ENCODE data around the gene SPTLC3. TPM values are rescaled to one million over a fixed set of nuclear protein-coding genes. Genes with fewer than 3 reads are reported as not detected.

Gene SPTLC3
- total and polyA plus RNA-seq, 7 donors: 0.92 to 8.4 (median 4.6) TPM

DNA sequence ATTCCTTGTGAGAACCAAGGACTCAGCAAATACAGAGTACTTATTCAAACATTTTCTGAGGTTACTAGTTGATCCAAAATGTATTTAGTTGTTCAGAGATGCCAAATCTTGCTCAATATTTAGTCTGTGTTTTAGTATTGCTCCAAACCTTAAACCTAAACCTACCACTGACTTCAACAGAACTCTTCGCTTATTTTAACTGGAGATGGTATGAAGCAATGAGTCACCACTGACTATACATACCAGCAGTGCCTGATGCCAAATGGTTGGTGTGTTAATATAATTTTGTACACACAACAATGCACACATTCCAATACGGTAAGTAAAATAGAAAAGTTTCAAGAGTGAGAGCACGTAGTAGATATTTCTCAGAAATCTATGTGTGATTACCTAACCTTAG lies 1.9 kb upstream of the SPTLC3 start:
- intact Hi-C loops (cut with DNase I): loop anchor here (10.0 kb wide), 1 partner anchor 58 kb away; no protein-coding TSS in a partner anchor

DNA sequence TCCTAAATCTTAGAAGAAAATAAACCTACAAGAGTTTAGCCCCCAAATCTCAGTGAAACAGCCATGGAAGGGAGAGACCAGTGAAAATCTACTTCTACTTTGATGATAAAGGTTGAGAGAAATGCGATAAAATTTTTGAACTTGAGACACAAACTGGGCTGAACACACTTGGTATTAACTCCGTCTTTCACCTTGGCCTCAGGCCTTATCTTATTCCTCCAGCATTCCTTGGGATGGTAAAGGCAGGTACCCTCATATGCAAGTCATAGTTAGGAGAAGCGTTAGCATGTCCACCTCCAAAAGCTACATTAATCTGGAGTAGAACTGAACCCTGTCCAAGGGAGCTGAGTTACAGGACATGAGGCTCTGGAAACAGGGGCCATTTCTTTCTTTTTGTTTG lies 1.2 kb upstream of the SPTLC3 start:
- Histone ChIP-seq H3K27me3 (no peaks in the 10 kb centered on the region), H3K4me3 (no peak overlapping the region), H3K4me1 (peaks cover 0 to 15% (median 10%) of the 10 kb centered on the region in 4 donors), H3K27ac (no peak overlapping the region), H3K9me3 (no peaks in the 10 kb centered on the region), H3K36me3 (no peaks in the 10 kb centered on the region)
- intact Hi-C loops (cut with DNase I): loop anchor here (10.0 kb wide), 1 partner anchor 57 kb away; no protein-coding TSS in a partner anchor
- 60 to 76% methylated on average over 3 of the region's 3 CpGs for WGBS, 2 donors
- TF ChIP-seq, protein P1, sequence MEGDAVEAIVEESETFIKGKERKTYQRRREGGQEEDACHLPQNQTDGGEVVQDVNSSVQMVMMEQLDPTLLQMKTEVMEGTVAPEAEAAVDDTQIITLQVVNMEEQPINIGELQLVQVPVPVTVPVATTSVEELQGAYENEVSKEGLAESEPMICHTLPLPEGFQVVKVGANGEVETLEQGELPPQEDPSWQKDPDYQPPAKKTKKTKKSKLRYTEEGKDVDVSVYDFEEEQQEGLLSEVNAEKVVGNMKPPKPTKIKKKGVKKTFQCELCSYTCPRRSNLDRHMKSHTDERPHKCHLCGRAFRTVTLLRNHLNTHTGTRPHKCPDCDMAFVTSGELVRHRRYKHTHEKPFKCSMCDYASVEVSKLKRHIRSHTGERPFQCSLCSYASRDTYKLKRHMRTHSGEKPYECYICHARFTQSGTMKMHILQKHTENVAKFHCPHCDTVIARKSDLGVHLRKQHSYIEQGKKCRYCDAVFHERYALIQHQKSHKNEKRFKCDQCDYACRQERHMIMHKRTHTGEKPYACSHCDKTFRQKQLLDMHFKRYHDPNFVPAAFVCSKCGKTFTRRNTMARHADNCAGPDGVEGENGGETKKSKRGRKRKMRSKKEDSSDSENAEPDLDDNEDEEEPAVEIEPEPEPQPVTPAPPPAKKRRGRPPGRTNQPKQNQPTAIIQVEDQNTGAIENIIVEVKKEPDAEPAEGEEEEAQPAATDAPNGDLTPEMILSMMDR (IDR thresholded peaks at IDR 0.05): no peak
- TF ChIP-seq POLR2AphosphoS5 (IDR thresholded peaks at IDR 0.05) (no peak), POLR2A (IDR thresholded peaks at IDR 0.05) (no peak), EP300 (IDR thresholded peaks at IDR 0.05) (no peak)
- no peak for DNase-seq

More for the DNA sequence above, 1.9 kb upstream of the SPTLC3 start:
- no peak overlapping the region for H3K4me3 ChIP-seq
- no peaks in the 10 kb centered on the region for H3K36me3 ChIP-seq
- TF ChIP-seq POLR2AphosphoS5 (IDR thresholded peaks at IDR 0.05) (no peak), EP300 (IDR thresholded peaks at IDR 0.05) (no peak), POLR2A (IDR thresholded peaks at IDR 0.05) (no peak)
- TF ChIP-seq, protein P1 (IDR thresholded peaks at IDR 0.05): no peak
- H3K9me3 ChIP-seq: no peaks in the 10 kb centered on the region
- 58 to 89% methylated on average over 3 of the region's 3 CpGs for WGBS, 2 donors
- no peaks in the 10 kb centered on the region for H3K27me3 ChIP-seq
- no peak overlapping the region for H3K27ac ChIP-seq
- H3K4me1 ChIP-seq: peaks cover 0 to 15% (median 10%) of the 10 kb centered on the region in 4 donors
- DNase-seq: no peak

GRCh38 chr20:13009682-13010406 lies 1.1 kb downstream of the SPTLC3 start:
- 1 to 7% methylated on average over 6 of the region's 6 CpGs for WGBS, 2 donors
- no peaks in the 10 kb centered on the region for H3K36me3 ChIP-seq
- no peaks in the 10 kb centered on the region for H3K9me3 ChIP-seq
- peak overlapping the region; percentile 72 to 84 (median 78) for H3K27ac ChIP-seq
- peaks cover 0 to 28% (median 10%) of the 10 kb centered on the region in 4 donors for H3K4me1 ChIP-seq
- peak; percentile 65 for DNase-seq
- H3K4me3 ChIP-seq: peak overlapping the region; percentile 21 to 45 (median 42)
- H3K27me3 ChIP-seq: no peaks in the 10 kb centered on the region
- intact Hi-C loops (cut with DNase I): loop anchor here (10.0 kb wide), 1 partner anchor 55 kb away; no protein-coding TSS in a partner anchor
- TF ChIP-seq EP300 (IDR thresholded peaks at IDR 0.05) (peak in 2 of 4 donors; percentile 3), POLR2A (IDR thresholded peaks at IDR 0.05) (no peak), POLR2AphosphoS5 (IDR thresholded peaks at IDR 0.05) (peak in 3 of 4 donors; percentile 51 to 74 (median 67))
- TF ChIP-seq, protein P1 (IDR thresholded peaks at IDR 0.05): no peak

DNA sequence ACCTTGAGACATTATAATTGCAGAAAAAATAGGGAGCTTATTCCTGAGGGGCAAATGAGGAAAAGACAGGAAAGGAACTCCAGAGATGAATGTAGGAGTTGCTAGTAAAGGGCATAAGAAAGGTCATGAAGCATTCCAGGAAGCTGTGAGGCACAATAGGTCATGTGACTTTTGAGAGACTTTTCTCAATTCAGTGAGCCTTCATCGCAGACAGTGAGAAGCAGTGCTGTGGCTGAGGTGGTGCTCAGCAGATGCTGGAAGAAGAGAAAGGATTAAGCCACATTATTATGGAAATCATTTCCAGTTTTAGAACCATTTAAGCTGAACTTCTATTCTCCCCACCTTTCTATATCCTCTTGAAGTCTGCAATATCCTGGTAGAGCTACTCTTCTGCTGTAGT lies 4.1 kb downstream of the SPTLC3 start:
- WGBS, 2 donors: 73 to 82% methylated on average over 1 of the region's 1 CpG
- H3K4me3 ChIP-seq: no peak overlapping the region
- DNase-seq: no peak
- peaks cover 0 to 28% (median 10%) of the 10 kb centered on the region in 4 donors for H3K4me1 ChIP-seq
- no peak for TF ChIP-seq POLR2AphosphoS5 (IDR thresholded peaks at IDR 0.05)
- TF ChIP-seq, protein P1 (IDR thresholded peaks at IDR 0.05): no peak
- no peak for TF ChIP-seq POLR2A (IDR thresholded peaks at IDR 0.05)
- TF ChIP-seq EP300 (IDR thresholded peaks at IDR 0.05): no peak
- intact Hi-C loops (cut with DNase I): no loop called here
- H3K9me3 ChIP-seq: no peaks in the 10 kb centered on the region
- no peak overlapping the region for H3K27ac ChIP-seq
- no peaks in the 10 kb centered on the region for H3K27me3 ChIP-seq
- no peaks in the 10 kb centered on the region for H3K36me3 ChIP-seq

Measured in sigmoid colon (tissue), 7 donors.